ENCODE data around the gene ARSJ.
A peak's percentile ranks its signal among the peaks of the same experiment; 100 is the strongest.

The ARSJ gene

DNA sequence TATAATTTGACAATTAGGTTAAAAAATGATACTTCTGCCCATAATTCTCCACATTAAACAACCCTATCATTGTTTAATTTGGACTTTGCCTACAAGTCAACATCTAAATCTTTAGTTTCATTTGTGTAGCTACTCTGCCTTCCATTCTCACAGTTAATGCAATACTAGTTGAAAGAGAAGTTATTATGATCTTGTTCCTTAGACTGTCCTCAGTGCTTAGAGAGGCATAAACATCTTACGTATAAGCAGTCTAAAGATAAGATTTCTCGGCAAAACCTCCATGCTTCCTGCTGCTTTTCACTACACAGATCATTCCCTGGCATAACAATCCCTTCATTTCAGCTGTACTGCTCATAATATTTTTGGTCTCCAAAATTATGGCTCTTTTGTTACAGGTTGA, 112.8 kb downstream of the ARSJ start:
- Histone ChIP-seq H3F3A (ENCODE audit: low read depth) (no peaks in the 10 kb centered on the region), H3K27me3 (ENCODE audit: insufficient read depth, low read length, poor library complexity, severe bottlenecking) (no peaks in the 10 kb centered on the region), H2AFZ (ENCODE audit: low read length) (0 out of 2 replicates have a peak overlapping the region, but pooled peaks have one; percentile 14), H4K20me1 (ENCODE audit: insufficient read depth, low read length, poor library complexity, severe bottlenecking) (no peaks in the 10 kb centered on the region), H3K36me3 (ENCODE audit: insufficient read depth, low read length) (no peaks in the 10 kb centered on the region), H3K4me3 (ENCODE audit: low read length, poor library complexity, severe bottlenecking) (no peak overlapping the region), H3K9me3 (ENCODE audit: insufficient read depth, low read depth, low read length) (no peaks in the 10 kb centered on the region), H3K4me1 (ENCODE audit: insufficient read depth, low read length, poor library complexity, severe bottlenecking) (no peaks in the 10 kb centered on the region), H3K9ac (ENCODE audit: low read depth, low read length, poor library complexity, severe bottlenecking) (no peak overlapping the region), H3K4me2 (ENCODE audit: low read depth, low read length, poor library complexity, severe bottlenecking) (no peak overlapping the region), H3K79me2 (ENCODE audit: insufficient read depth, low read length) (no peaks in the 10 kb centered on the region), H3K9me2 (replicated peaks; ENCODE audit: low read depth, low read length) (no peaks in the 10 kb centered on the region)
- TF ChIP-seq, protein P1, sequence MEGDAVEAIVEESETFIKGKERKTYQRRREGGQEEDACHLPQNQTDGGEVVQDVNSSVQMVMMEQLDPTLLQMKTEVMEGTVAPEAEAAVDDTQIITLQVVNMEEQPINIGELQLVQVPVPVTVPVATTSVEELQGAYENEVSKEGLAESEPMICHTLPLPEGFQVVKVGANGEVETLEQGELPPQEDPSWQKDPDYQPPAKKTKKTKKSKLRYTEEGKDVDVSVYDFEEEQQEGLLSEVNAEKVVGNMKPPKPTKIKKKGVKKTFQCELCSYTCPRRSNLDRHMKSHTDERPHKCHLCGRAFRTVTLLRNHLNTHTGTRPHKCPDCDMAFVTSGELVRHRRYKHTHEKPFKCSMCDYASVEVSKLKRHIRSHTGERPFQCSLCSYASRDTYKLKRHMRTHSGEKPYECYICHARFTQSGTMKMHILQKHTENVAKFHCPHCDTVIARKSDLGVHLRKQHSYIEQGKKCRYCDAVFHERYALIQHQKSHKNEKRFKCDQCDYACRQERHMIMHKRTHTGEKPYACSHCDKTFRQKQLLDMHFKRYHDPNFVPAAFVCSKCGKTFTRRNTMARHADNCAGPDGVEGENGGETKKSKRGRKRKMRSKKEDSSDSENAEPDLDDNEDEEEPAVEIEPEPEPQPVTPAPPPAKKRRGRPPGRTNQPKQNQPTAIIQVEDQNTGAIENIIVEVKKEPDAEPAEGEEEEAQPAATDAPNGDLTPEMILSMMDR (conservative IDR thresholded peaks at IDR 0.05; ENCODE audit: low read length), result no peak

DNA sequence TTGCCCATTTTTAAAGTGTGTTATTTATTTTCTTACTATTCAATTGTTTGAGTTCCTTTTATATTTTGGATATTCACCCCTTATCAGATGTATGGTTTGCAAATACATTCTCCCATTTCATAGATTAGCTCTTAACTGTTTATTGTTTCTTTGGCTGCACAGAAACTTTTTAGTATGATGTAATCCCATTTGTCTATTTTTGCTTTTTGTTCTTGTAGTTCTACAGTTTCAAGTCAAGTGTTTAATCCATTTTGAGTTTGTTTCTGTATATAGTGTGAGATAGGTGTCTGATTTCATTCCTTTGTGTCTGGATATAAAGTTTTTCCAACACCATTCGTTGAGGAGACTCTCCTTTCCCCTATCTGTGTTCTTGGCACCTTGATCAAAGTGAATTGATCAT, 120.5 kb downstream of the ARSJ start:
- no peaks in the 10 kb centered on the region for H3K9me2 ChIP-seq (replicated peaks; ENCODE audit: low read depth, low read length)
- H3K27me3 ChIP-seq (ENCODE audit: insufficient read depth, low read length, poor library complexity, severe bottlenecking), result no peaks in the 10 kb centered on the region
- H3K9ac ChIP-seq (ENCODE audit: low read depth, low read length, poor library complexity, severe bottlenecking), result no peak overlapping the region
- no peaks in the 10 kb centered on the region for H3F3A ChIP-seq (ENCODE audit: low read depth)
- no peaks in the 10 kb centered on the region for H3K36me3 ChIP-seq (ENCODE audit: insufficient read depth, low read length)
- no peak overlapping the region for H2AFZ ChIP-seq (ENCODE audit: low read length)
- no peak overlapping the region for H3K4me2 ChIP-seq (ENCODE audit: low read depth, low read length, poor library complexity, severe bottlenecking)
- TF ChIP-seq, protein P1 (conservative IDR thresholded peaks at IDR 0.05; ENCODE audit: low read length), result no peak
- no peak for TF ChIP-seq EZH2phosphoT487 (IDR thresholded peaks at IDR 0.05; ENCODE audit: borderline replicate concordance)
- no peaks in the 10 kb centered on the region for H4K20me1 ChIP-seq (ENCODE audit: insufficient read depth, low read length, poor library complexity, severe bottlenecking)
- H3K9me3 ChIP-seq (ENCODE audit: insufficient read depth, low read depth, low read length), result no peaks in the 10 kb centered on the region
- no peaks in the 10 kb centered on the region for H3K4me1 ChIP-seq (ENCODE audit: insufficient read depth, low read length, poor library complexity, severe bottlenecking)
- no peaks in the 10 kb centered on the region for H3K79me2 ChIP-seq (ENCODE audit: insufficient read depth, low read length)
- H3K4me3 ChIP-seq (ENCODE audit: low read length, poor library complexity, severe bottlenecking), result no peak overlapping the region

DNA sequence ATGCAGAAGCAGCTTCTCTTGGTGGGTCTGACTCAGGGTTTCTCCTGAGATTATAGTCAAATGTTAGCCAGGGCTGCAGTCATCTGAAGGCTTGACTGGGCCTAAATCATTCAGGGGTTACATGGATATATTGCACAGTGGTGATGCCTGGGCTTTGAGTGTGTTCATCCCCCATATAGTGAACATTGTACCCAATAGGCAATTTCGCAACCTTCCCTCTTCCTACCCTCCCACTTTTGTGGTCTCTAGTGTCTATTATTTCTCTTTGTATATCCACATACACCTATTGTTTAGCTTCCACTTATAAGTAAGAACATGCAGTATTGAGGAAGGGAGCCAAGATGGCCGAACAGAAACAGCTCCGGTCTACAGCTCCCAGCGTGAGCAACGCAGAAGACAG, 127.6 kb downstream of the ARSJ start:
- Histone ChIP-seq H4K20me1 (ENCODE audit: insufficient read depth, low read length, poor library complexity, severe bottlenecking) (no peaks in the 10 kb centered on the region), H3K4me2 (ENCODE audit: low read depth, low read length, poor library complexity, severe bottlenecking) (no peak overlapping the region), H3K9me3 (ENCODE audit: insufficient read depth, low read depth, low read length) (no peaks in the 10 kb centered on the region), H3K36me3 (ENCODE audit: insufficient read depth, low read length) (no peaks in the 10 kb centered on the region), H3K79me2 (ENCODE audit: insufficient read depth, low read length) (no peaks in the 10 kb centered on the region), H3K4me1 (ENCODE audit: insufficient read depth, low read length, poor library complexity, severe bottlenecking) (no peaks in the 10 kb centered on the region), H3K4me3 (ENCODE audit: low read length, poor library complexity, severe bottlenecking) (no peak overlapping the region), H2AFZ (ENCODE audit: low read length) (no peak overlapping the region), H3K27me3 (ENCODE audit: insufficient read depth, low read length, poor library complexity, severe bottlenecking) (no peaks in the 10 kb centered on the region), H3F3A (ENCODE audit: low read depth) (no peaks in the 10 kb centered on the region), H3K9ac (ENCODE audit: low read depth, low read length, poor library complexity, severe bottlenecking) (no peak overlapping the region), H3K9me2 (replicated peaks; ENCODE audit: low read depth, low read length) (no peaks in the 10 kb centered on the region)
- TF ChIP-seq EZH2phosphoT487 (IDR thresholded peaks at IDR 0.05; ENCODE audit: borderline replicate concordance), result no peak
- TF ChIP-seq, protein P1 (conservative IDR thresholded peaks at IDR 0.05; ENCODE audit: low read length), result no peak
